Measurements from ENCODE around the gene KCNQ5. TPM values are rescaled to one million over a fixed set of nuclear protein-coding genes. Genes with fewer than 3 reads are reported as not detected.

Gene KCNQ5
- total and polyA plus RNA-seq, 2 of the 8 experiments (the other 6 are each of a cell fraction or from before 2014, with no cell fraction given), result 0.83 to 1.2 TPM

GRCh38 chr6:72716916-72717315 lies 95.1 kb downstream of the KCNQ5 start:
- Histone ChIP-seq H4K5ac (ENCODE audit: insufficient read length, low read depth, low read length) (no peak overlapping the region), H3K4me3 (ENCODE audit: extremely low read depth in 1 of 4, insufficient read depth in 2 of 4, low read depth in 3 of 4, low read length in 4 of 4) (no peak overlapping the region), H4K91ac (replicated peaks; ENCODE audit: insufficient read length, low read length) (no peak overlapping the region), H2BK15ac (ENCODE audit: low read length) (no peak overlapping the region), H4K20me1 (replicated peaks in 1 of 2; ENCODE audit: control insufficient read depth in 1 of 2, insufficient read depth in 2 of 2, low read length in 2 of 2) (no peaks in the 10 kb centered on the region), H2BK120ac (replicated peaks; ENCODE audit: low read depth, low read length) (no peak overlapping the region), H2AK5ac (ENCODE audit: low read depth, low read length) (no peak overlapping the region), H4K8ac (ENCODE audit: extremely low read depth, insufficient read depth, low read length) (no peak overlapping the region), H3K79me1 (ENCODE audit: low read depth, low read length) (no peaks in the 10 kb centered on the region), H3K18ac (ENCODE audit: extremely low read depth, low read length) (no peak overlapping the region), H3K56ac (replicated peaks; ENCODE audit: insufficient read length, low read depth, low read length) (no peak overlapping the region), H3K79me2 (ENCODE audit: control insufficient read depth in 1 of 2, insufficient read depth in 2 of 2, low read length in 2 of 2) (no peaks in the 10 kb centered on the region), H2AFZ (ENCODE audit: low read length) (no peak overlapping the region), H3K23me2 (ENCODE audit: low read depth, low read length) (no peaks in the 10 kb centered on the region), H3K4me1 (replicated peaks in 1 of 4; ENCODE audit: control insufficient read depth in 3 of 4, insufficient read depth in 4 of 4, low read length in 3 of 4) (no peaks in the 10 kb centered on the region), H3K4ac (replicated peaks; ENCODE audit: insufficient read length, low read depth, low read length) (no peak overlapping the region), H3K27ac (ENCODE audit: low read depth, low read length) (no peak overlapping the region), H3K4me2 (ENCODE audit: insufficient read depth in 1 of 2, low read depth in 2 of 2, low read length in 2 of 2) (no peak overlapping the region), H3K14ac (ENCODE audit: insufficient read length) (no peak overlapping the region), H2BK12ac (ENCODE audit: low read depth, low read length) (no peak overlapping the region), H3K9ac (replicated peaks in 1 of 4; ENCODE audit: extremely low read depth in 1 of 4, low read depth in 3 of 4, low read length in 3 of 4) (no peak overlapping the region), H2BK5ac (ENCODE audit: low read depth, low read length) (no peak overlapping the region), H2BK20ac (ENCODE audit: low read length) (no peak overlapping the region), H3K23ac (ENCODE audit: insufficient read length) (no peak overlapping the region), H3K9me3 (ENCODE audit: insufficient read depth in 2 of 2, low read depth in 1 of 2, low read length in 1 of 2) (no peaks in the 10 kb centered on the region), H3K36me3 (ENCODE audit: control insufficient read depth in 2 of 4, insufficient read depth in 4 of 4, low read length in 3 of 4) (no peaks in the 10 kb centered on the region), H3K27me3 (replicated peaks in 1 of 4; ENCODE audit: control insufficient read depth in 3 of 4, extremely low read depth in 1 of 4, insufficient read depth in 3 of 4, low read length in 3 of 4) (no peaks in the 10 kb centered on the region)
- FAIRE-seq (no peak), DNase-seq (ENCODE audit: low read depth in 1 of 2, low spot score in 2 of 2) (no peak)
- POLR2A ChIA-PET (ENCODE audit: partially characterized antibody), result no interaction called here
- no peak for TF ChIP-seq RFX5 (IDR thresholded peaks at IDR 0.05; ENCODE audit: borderline replicate concordance, low read depth, low read length)
- CTCF ChIA-PET (ENCODE audit: partially characterized antibody), result interaction anchor here (1.0 kb wide), 1 partner anchor 413 kb away, joined by 3 read pairs; no protein-coding TSS in a partner anchor

Measured in H1 (cell line).